ENCODE measurements around the gene PRKCB.

GRCh38 chr16:23788685-23789084 is 47.1 kb upstream of the PRKCB start:
- no peak for TF ChIP-seq CTCF (IDR thresholded peaks at IDR 0.05)
- no peak for TF ChIP-seq POLR2A (IDR thresholded peaks at IDR 0.05)

Data from ovary (tissue), 3 donors.